ENCODE measurements around the gene C1orf87. TPM values are rescaled to one million over a fixed set of nuclear protein-coding genes. Genes with fewer than 3 reads are reported as not detected.
A peak's percentile ranks its signal among the peaks of the same experiment; 100 is the strongest.
"Not testable (repeated sequence)": the region's sequence is repeated elsewhere in the genome, so short reads cannot be mapped to it uniquely, and the experiment has no call there.

The C1orf87 gene
- total and polyA plus RNA-seq, 5 donors from 2014 or later = not detected

- H3K4me3 Mint-ChIP-seq = no peak overlapping the region
- H3K36me3 Mint-ChIP-seq = no peaks in the 10 kb centered on the region
- Histone ChIP-seq H3K4me3 (ENCODE audit: low read depth, low read length) (no peak overlapping the region), H3K36me3 (ENCODE audit: control insufficient read depth, insufficient read depth, low read length) (no peaks in the 10 kb centered on the region), H3K9me3 (ENCODE audit: control insufficient read depth in 2 of 2, low read length in 2 of 2) (no peaks in the 10 kb centered on the region), H3K4me1 (ENCODE audit: control insufficient read depth, insufficient read depth, low read length, poor library complexity, severe bottlenecking) (peaks cover 2% of the 10 kb centered on the region), H3K27me3 (ENCODE audit: control insufficient read depth, insufficient read depth, low read length) (no peaks in the 10 kb centered on the region), H3K27ac (ENCODE audit: insufficient read depth, low read length, poor library complexity, severe bottlenecking) (no peak overlapping the region)
- H3K9me3 Mint-ChIP-seq = peaks cover 0 to 3% (median 0%) of the 10 kb centered on the region in 7 donors
- H3K27ac Mint-ChIP-seq = no peak overlapping the region
- peaks cover 6% of the 10 kb centered on the region for H3K27me3 Mint-ChIP-seq
- peaks cover 0 to under 1% (median under 1%) of the 10 kb centered on the region in 4 donors for H3K4me1 Mint-ChIP-seq
- no peak for ATAC-seq (ENCODE audit: low read depth in 2 of 2)
- peak in 2 of 3 donors; percentile 6 to 35 for DNase-seq
Measured at GRCh38 chr1:59976194-59977074, 97.1 kb downstream of the C1orf87 start.

- Histone ChIP-seq H3K4me1 (ENCODE audit: control insufficient read depth, insufficient read depth, low read length, poor library complexity, severe bottlenecking) (peaks cover 4% of the 10 kb centered on the region), H3K9me3 (ENCODE audit: control insufficient read depth in 2 of 2, low read length in 2 of 2) (no peaks in the 10 kb centered on the region), H3K36me3 (ENCODE audit: control insufficient read depth, insufficient read depth, low read length) (no peaks in the 10 kb centered on the region), H3K27me3 (ENCODE audit: control insufficient read depth, insufficient read depth, low read length) (no peaks in the 10 kb centered on the region), H3K27ac (ENCODE audit: insufficient read depth, low read length, poor library complexity, severe bottlenecking) (no peak overlapping the region), H3K4me3 (ENCODE audit: low read depth, low read length) (no peak overlapping the region)
- Mint-ChIP-seq H3K9me3 (peaks cover 0 to 3% (median 0%) of the 10 kb centered on the region in 7 donors), H3K36me3 (no peaks in the 10 kb centered on the region), H3K4me3 (no peak overlapping the region), H3K27ac (no peak overlapping the region), H3K27me3 (peaks cover 6% of the 10 kb centered on the region), H3K4me1 (peaks cover 0 to 5% (median 2%) of the 10 kb centered on the region in 4 donors)
- ATAC-seq (ENCODE audit: low read depth in 2 of 2) (no peak), DNase-seq (no peak)
Measured at GRCh38 chr1:59973719-59974118, 99.9 kb downstream of the C1orf87 start.

- DNase-seq = no peak
- peaks cover 0 to 5% (median 2%) of the 10 kb centered on the region in 4 donors for H3K4me1 Mint-ChIP-seq
- H3K9me3 Mint-ChIP-seq = peaks cover 0 to 3% (median 0%) of the 10 kb centered on the region in 7 donors
- no peak for ATAC-seq (ENCODE audit: low read depth in 2 of 2)
- no peaks in the 10 kb centered on the region for H3K36me3 ChIP-seq (ENCODE audit: control insufficient read depth, insufficient read depth, low read length)
- H3K36me3 Mint-ChIP-seq = no peaks in the 10 kb centered on the region
- H3K27me3 Mint-ChIP-seq = peaks cover 6% of the 10 kb centered on the region
- no peak overlapping the region for H3K27ac ChIP-seq (ENCODE audit: insufficient read depth, low read length, poor library complexity, severe bottlenecking)
- no peak overlapping the region for H3K4me3 Mint-ChIP-seq
- H3K27ac Mint-ChIP-seq = no peak overlapping the region
- no peak overlapping the region for H3K4me3 ChIP-seq (ENCODE audit: low read depth, low read length)
- H3K4me1 ChIP-seq (ENCODE audit: control insufficient read depth, insufficient read depth, low read length, poor library complexity, severe bottlenecking) = peaks cover 4% of the 10 kb centered on the region
- no peaks in the 10 kb centered on the region for H3K27me3 ChIP-seq (ENCODE audit: control insufficient read depth, insufficient read depth, low read length)
- no peaks in the 10 kb centered on the region for H3K9me3 ChIP-seq (ENCODE audit: control insufficient read depth in 2 of 2, low read length in 2 of 2)
Measured at GRCh38 chr1:59972216-59972927, 101.2 kb downstream of the C1orf87 start.

GRCh38 chr1:59971464-59971911 is 102.1 kb downstream of the C1orf87 start:
- no peak for ATAC-seq (ENCODE audit: low read depth in 2 of 2)
- H3K27ac Mint-ChIP-seq = no peak overlapping the region
- no peaks in the 10 kb centered on the region for H3K36me3 ChIP-seq (ENCODE audit: control insufficient read depth, insufficient read depth, low read length)
- H3K9me3 Mint-ChIP-seq = peaks cover 0 to 1% (median 0%) of the 10 kb centered on the region in 7 donors
- H3K4me3 Mint-ChIP-seq = peak overlapping the region in 1 of 4 donors; percentile 47
- H3K4me1 Mint-ChIP-seq = peaks cover 0 to 5% (median 2%) of the 10 kb centered on the region in 4 donors
- no peaks in the 10 kb centered on the region for H3K9me3 ChIP-seq (ENCODE audit: control insufficient read depth in 2 of 2, low read length in 2 of 2)
- no peak overlapping the region for H3K4me3 ChIP-seq (ENCODE audit: low read depth, low read length)
- H3K27ac ChIP-seq (ENCODE audit: insufficient read depth, low read length, poor library complexity, severe bottlenecking) = no peak overlapping the region
- H3K36me3 Mint-ChIP-seq = no peaks in the 10 kb centered on the region
- H3K27me3 ChIP-seq (ENCODE audit: control insufficient read depth, insufficient read depth, low read length) = no peaks in the 10 kb centered on the region
- peaks cover 6% of the 10 kb centered on the region for H3K27me3 Mint-ChIP-seq
- DNase-seq = peak in 2 of 3 donors; percentile 18 to 20
- peaks cover 4% of the 10 kb centered on the region for H3K4me1 ChIP-seq (ENCODE audit: control insufficient read depth, insufficient read depth, low read length, poor library complexity, severe bottlenecking)

- H3K36me3 ChIP-seq (ENCODE audit: control insufficient read depth, insufficient read depth, low read length); H3K4me3 Mint-ChIP-seq; H3K4me1 ChIP-seq (ENCODE audit: control insufficient read depth, insufficient read depth, low read length, poor library complexity, severe bottlenecking); H3K9me3 ChIP-seq (ENCODE audit: control insufficient read depth in 2 of 2, low read length in 2 of 2); H3K27me3 Mint-ChIP-seq; ATAC-seq (ENCODE audit: low read depth in 2 of 2); H3K4me1 Mint-ChIP-seq; H3K27ac Mint-ChIP-seq; H3K9me3 Mint-ChIP-seq; H3K27ac ChIP-seq (ENCODE audit: insufficient read depth, low read length, poor library complexity, severe bottlenecking); DNase-seq; H3K4me3 ChIP-seq (ENCODE audit: low read depth, low read length); H3K36me3 Mint-ChIP-seq; H3K27me3 ChIP-seq (ENCODE audit: control insufficient read depth, insufficient read depth, low read length): not testable (repeated sequence)
Measured at GRCh38 chr1:59969542-59970175, 103.9 kb downstream of the C1orf87 start.

- not testable (repeated sequence) for H3K4me3 ChIP-seq (ENCODE audit: low read depth, low read length); H3K36me3 Mint-ChIP-seq; H3K9me3 ChIP-seq (ENCODE audit: control insufficient read depth in 2 of 2, low read length in 2 of 2); H3K27me3 ChIP-seq (ENCODE audit: control insufficient read depth, insufficient read depth, low read length); H3K36me3 ChIP-seq (ENCODE audit: control insufficient read depth, insufficient read depth, low read length); H3K9me3 Mint-ChIP-seq; H3K4me3 Mint-ChIP-seq; H3K4me1 Mint-ChIP-seq; DNase-seq; H3K27ac ChIP-seq (ENCODE audit: insufficient read depth, low read length, poor library complexity, severe bottlenecking); H3K27ac Mint-ChIP-seq; ATAC-seq (ENCODE audit: low read depth in 2 of 2); H3K27me3 Mint-ChIP-seq; H3K4me1 ChIP-seq (ENCODE audit: control insufficient read depth, insufficient read depth, low read length, poor library complexity, severe bottlenecking)
Measured at GRCh38 chr1:59968746-59969145, 104.8 kb downstream of the C1orf87 start.

GRCh38 chr1:59967780-59968179 is 105.8 kb downstream of the C1orf87 start:
- no peak for DNase-seq
- H3K27me3 ChIP-seq (ENCODE audit: control insufficient read depth, insufficient read depth, low read length) = no peaks in the 10 kb centered on the region
- no peak overlapping the region for H3K4me3 Mint-ChIP-seq
- no peaks in the 10 kb centered on the region for H3K36me3 ChIP-seq (ENCODE audit: control insufficient read depth, insufficient read depth, low read length)
- H3K27ac Mint-ChIP-seq = no peak overlapping the region
- peaks cover 0 to 1% (median 0%) of the 10 kb centered on the region in 7 donors for H3K9me3 Mint-ChIP-seq
- no peak overlapping the region for H3K4me3 ChIP-seq (ENCODE audit: low read depth, low read length)
- peaks cover 0 to 5% (median 2%) of the 10 kb centered on the region in 4 donors for H3K4me1 Mint-ChIP-seq
- H3K27me3 Mint-ChIP-seq = peaks cover under 1% of the 10 kb centered on the region
- no peak overlapping the region for H3K27ac ChIP-seq (ENCODE audit: insufficient read depth, low read length, poor library complexity, severe bottlenecking)
- H3K9me3 ChIP-seq (ENCODE audit: control insufficient read depth in 2 of 2, low read length in 2 of 2) = no peaks in the 10 kb centered on the region
- no peak for ATAC-seq (ENCODE audit: low read depth in 2 of 2)
- peaks cover 4% of the 10 kb centered on the region for H3K4me1 ChIP-seq (ENCODE audit: control insufficient read depth, insufficient read depth, low read length, poor library complexity, severe bottlenecking)
- H3K36me3 Mint-ChIP-seq = no peaks in the 10 kb centered on the region
